GDM1 (cell line): ENCODE results near the gene CLEC4G.

Experiments used
- DNase-seq: peaks from one replicate; lab custom pipeline; 2025; lab: John Stamatoyannopoulos, UW

The CLEC4G gene

DNA sequence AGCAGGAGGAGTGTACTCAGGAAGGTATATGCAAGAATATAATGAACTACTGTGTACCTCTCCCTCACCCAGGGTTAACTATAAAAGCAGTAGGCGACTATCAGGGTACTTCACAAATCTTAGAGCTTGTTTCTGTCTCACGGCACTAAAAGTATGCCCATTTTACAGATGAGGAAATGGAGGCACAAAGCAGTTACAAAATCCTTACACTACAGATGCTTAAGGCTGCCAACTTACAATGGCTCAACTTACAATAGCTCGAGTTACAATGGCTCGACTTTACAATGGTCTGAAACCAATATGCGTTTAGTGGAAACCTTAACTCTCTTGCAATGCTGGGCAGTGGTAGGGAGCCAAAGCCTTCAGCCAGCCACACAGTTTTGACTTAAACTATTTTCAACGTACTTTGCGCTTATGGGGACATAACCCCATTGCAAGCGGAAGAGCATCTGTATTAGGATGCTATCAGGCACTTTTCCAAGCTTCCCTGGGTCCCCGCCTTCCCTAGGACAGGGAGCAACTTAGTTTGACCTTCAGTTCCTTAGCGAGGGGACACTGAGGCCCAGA, 34.1 kb downstream of the CLEC4G start:
- no peak for DNase-seq

GRCh38 chr19:7694499-7694898, 37.4 kb downstream of the CLEC4G start:
- no peak for DNase-seq

- DNase-seq = no peak
Observed at GRCh38 chr19:7692417-7693088, 39.4 kb downstream of the CLEC4G start.

- DNase-seq = no peak
Observed at GRCh38 chr19:7691497-7691896, 40.4 kb downstream of the CLEC4G start.

DNA sequence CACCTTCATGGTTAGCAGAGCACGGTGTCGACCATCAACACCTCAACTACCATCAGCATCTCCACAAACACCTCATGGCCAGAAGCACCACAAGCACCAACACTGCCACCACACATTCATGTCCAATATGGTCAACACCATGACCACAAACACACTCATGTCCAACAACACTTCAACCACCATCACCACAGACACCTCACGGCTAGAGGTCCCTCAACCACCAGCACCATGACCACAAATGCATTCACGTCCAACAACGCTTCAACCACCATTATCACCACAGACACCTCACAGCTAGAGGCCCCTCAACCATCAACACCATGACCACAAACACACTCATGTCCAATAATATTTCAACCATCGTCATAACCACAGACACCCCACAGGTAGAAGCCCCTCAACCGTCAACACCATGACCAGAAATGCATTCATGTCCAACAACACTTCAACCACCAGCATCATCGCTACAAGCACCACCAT, 41.1 kb downstream of the CLEC4G start:
- DNase-seq = no peak

DNA sequence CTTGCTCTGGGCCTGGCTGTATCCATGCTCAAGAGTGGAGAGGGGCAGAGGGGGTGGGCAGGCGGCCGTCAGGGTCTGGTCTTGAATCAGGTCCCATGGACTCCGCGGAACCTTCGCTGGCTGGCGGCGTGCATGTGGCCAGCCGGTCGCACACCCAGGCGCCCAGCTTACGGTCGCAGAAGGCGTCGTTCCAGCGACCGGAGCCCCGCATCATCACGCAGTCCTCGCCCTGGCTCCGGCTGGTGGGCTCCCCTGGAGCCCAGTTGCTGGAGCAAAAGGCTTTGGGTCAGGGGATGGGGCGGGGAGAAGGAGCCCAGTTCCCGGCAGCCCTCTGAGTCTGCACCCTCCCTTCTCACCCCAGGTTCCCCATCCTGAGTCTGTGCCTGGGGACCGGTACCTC, 42.7 kb downstream of the CLEC4G start:
- no peak for DNase-seq

DNA sequence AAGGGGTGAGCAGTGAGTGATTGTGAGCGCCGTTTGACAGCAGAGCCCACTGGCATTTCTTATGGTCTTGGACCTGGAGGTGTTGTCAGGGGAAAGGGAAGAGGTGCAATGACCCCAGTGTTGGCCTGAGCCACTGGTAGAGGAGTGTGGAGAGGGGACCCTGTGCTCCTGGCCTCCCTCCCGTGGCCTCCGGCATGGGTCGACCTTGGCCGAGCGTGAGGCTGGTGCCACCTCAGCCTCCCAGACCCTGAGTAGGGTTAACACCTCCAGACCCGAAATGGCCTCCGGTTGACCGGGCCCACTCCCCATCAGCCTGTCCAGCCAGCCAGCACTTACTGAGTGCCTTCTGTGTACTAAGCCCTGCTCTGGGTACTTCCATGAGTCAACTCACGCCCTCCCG, 44.7 kb downstream of the CLEC4G start:
- DNase-seq = no peak

DNA sequence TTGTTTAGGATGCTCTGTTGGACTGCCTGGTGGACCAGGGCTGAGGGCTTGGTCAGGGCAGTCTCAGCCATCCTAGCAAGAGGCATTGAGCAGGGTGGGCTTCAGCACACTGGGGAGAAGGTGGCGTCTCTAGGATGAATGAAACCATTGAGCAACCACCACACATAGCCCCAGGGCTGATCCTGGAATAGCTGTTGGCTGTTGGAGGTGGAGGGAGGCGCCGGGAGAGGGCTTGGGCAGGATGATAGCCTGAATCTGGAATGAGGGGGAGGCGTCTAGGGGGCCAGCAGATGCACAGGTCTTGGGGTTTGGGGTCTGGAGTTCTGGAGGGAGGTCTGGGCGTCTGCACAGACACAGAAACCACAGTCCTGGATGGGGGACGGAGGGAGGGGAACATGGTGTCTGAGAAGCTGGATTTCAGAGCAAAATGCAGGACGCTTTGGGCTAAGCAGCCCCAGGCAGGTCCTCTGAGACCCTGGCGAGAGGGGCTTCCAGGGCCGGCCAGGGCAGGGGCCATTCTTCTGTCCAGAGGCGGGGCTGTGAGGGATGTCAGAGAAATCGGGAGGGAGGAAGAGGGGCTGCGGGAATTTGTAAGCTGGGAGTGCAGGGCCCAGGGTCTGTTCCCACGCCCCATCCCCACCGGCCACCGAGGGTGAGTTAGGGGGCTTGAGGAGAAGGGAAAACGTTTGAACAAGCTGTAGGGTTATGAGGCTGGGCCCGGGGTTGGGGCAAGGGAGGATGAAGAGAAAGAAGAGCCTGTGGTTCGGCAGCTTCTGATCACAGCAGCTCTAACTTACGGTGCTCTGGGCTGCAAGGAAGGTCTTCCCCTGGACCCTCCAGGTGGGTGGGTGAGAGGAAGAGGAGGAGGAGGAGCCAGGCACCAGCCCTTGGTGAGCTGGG, 46.1 kb downstream of the CLEC4G start:
- DNase-seq = no peak

DNA sequence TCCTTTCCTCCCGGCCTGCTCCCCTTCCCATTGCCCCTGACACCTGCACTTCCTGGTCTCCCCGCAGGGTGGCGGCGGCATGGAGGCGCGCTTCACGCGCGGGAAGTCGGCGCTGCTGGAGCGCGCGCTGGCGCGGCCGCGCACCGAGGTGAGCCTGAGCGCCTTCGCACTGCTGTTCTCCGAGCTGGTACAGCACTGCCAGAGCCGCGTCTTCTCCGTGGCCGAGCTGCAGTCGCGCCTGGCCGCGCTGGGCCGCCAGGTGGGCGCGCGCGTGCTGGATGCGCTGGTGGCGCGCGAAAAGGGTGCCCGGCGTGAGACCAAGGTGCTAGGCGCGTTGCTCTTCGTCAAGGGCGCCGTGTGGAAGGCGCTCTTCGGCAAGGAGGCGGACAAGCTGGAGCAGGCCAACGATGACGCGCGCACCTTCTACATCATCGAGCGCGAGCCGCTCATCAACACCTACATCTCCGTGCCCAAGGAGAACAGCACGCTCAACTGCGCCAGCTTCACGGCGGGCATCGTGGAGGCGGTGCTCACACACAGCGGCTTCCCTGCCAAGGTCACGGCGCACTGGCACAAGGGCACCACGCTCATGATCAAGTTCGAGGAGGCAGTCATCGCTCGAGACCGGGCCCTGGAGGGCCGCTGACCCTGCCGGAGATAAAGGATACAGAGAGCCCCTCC, 49.6 kb downstream of the CLEC4G start:
- DNase-seq = no peak

DNA sequence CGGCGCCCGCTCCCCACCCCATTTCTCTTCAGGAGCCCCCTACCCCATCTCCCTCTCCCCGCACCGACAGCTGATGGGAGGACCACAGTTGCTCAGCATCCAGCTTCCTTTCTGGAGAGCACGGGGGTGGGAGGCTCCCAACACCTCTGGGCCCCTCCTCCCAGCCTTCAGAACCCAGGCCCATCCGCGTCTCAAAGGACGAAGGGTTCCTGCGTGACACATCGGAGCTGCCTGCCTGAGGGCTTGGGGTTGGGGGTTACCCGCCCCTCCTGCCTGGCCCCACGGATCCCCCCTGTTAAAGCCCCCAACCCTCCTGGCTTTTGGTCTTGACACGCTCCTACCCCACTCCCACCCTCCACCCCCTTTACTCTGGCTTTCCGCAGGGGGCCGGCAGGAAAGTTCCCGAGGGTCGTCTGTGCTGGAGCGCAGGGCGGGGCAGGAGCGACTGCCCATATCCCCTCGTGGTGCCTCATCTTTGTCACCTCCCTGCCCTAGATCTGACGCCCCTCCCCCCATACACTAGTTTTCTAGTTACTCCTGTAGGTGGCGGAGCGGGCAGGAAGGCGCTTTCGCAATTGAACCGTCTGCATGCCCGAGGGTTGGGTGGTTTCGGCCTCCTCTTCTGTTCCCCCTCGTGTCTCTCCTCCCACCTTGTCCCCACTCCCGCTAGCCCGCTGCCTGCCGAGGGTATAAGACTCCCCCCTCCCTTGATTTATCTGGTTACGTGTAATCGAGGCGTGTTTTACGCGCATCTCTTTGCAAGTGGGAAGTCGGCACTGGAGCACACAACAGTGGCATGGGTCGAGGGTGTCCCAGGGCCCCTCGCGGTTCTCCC, 50.4 kb downstream of the CLEC4G start:
- peak; percentile 75 for DNase-seq

DNA sequence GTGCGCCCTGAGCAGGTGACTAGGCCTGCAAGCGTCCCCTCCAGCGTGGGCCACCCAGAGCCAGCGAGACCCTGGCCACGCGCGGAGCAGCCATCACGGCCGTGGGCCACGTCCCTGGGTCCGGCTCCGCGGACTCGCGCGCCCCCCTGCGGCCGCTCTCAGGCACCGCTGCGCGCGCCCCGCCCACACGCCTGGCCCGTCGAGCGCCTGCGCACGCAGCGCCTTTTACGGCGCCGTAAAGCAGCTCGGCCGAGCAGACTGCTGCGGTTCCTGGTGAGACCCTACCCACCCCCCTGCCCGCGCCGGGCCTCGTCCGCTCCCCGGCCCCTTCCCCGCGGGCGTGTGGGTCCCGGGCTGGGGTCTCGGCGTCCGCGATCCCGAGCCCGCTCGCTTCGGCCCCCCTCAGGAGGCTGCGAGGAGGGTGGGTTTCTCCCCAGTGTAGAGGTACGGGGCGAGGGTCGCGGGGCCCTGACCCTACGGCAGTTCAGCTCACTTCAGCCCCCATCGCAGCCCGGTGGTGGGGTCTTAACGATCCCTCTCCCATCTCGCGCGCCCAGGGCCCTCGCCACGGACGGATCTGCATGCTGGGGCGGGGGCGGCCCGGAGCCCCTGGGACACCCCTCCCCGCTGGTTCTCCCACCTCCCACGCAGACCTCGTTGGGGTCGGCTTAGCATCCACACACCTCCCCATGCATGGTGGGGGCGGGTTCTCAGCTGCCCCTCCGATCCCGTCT, 51.1 kb downstream of the CLEC4G start, which contains the start of gene TRAPPC5:
Gene TRAPPC5, plus strand, starts transcription at position 228 of the 734 bp plus-strand sequence. CDS start 1,421 bp downstream, outside the sequence.
- peak; percentile 88 for DNase-seq

DNA sequence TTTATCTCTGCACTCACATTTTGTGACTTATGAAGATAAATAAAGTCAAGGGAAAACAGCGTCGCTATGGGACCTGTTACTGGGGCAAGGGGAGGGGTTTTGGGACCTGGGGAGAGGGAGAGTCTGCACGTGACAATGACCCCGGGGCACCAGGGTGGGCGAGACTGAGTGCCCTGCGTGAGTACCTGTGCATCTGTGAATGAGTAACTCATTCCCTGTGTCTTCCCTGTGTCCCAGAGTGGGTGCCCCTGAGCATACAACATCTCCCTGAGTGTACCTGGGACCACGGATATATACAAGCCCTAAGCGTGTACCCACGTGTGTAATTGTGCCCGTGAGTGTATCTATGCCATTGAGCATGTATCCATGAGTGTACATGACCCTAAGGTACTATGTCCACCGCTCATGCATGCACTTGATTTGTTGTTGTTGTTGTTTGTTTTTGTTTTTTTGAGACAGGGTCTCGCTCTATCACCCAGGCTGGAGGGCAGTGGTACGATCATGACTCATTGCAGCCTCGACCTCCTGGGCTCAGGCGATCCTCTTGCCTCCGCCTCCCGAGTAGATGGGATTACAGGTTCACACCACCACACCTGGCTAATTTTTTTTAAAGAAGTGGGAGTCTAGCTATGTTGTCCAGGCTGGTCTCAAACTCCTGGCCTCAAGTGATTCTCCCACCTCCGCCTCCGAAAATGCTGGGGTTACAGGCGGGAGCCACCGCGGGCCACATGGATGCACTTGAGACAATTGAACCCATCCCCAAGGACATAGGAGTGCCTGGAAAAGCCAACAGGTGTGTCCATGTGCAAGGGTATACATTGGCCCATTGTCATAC, 51.9 kb downstream of the CLEC4G start:
- DNase-seq = no peak

DNA sequence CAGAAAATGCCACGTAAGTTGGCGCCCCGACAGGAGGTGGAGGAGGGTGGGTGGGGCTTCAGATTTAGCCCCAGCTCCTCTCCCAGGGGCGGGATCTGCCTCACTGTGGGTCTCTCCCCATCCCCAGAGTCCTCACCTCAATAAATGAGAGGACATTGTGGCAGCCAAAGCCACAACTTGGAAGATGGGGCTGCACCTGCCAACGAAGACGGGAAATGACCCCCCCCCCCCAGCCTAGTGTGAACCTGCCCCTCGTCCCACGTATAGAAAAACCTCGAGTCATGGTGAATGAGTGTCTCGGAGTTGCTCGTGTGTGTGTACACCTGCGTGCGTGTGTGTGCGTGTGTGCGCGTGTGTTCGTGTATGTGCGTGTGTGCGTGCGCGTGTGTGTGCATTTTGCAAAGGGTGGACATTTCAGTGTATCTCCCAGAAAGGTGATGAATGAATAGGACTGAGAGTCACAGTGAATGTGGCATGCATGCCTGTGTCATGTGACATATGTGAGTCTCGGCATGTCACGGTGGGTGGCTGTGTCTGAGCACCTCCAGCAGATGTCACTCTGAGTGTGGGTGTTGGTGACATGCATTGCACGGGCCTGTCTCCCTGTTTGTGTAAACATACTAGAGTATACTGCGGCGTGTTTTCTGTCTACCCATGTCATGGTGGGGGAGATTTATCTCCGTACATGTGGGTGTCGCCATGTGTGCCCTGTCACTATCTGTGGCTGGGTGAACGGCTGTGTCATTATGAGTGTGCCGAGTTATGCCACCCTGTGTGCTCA, 52.7 kb downstream of the CLEC4G start:
- no peak for DNase-seq
